Progenitor cell of endocrine pancreas (in vitro differentiated cells): ENCODE data around the gene LIPH. TPM values are rescaled to one million over a fixed set of nuclear protein-coding genes. Genes with fewer than 3 reads are reported as not detected.
A peak's percentile ranks its signal among the peaks of the same experiment; 100 is the strongest.

ENCODE experiments used
- DNase-seq: peaks from one replicate; pipeline ENCODE4 v3.0.0; 2021; ENCODE audit warnings: low spot score; ENCODE audit not compliant: unreplicated experiment
- H3K27ac Mint-ChIP-seq: 2 replicates; pipeline ENCODE4 v1.8.0; 2021; ENCODE audit warnings: mild to moderate bottlenecking, moderate library complexity, mixed read lengths
- H3K27me3 Mint-ChIP-seq: 2 replicates; pipeline ENCODE4 v1.8.0; 2021; ENCODE audit warnings: mixed read lengths
- H3K36me3 Mint-ChIP-seq: 2 replicates; pipeline ENCODE4 v1.8.0; 2022; ENCODE audit warnings: mixed read lengths; ENCODE audit not compliant: insufficient read depth
- H3K4me1 Mint-ChIP-seq: 2 replicates; pipeline ENCODE4 v1.8.0; 2021; ENCODE audit warnings: low read depth, mixed read lengths
- H3K4me3 Mint-ChIP-seq: 2 replicates; pipeline ENCODE4 v1.8.0; 2021; ENCODE audit warnings: low read depth, mild to moderate bottlenecking, moderate library complexity, mixed read lengths
- H3K9me3 Mint-ChIP-seq: 2 replicates; pipeline ENCODE4 v1.8.0; 2021; ENCODE audit warnings: low read depth, mixed read lengths
- CTCF ChIP-seq: fragments of 200-600 bp; sonication (generic); IDR thresholded peaks from one replicate; pipeline ENCODE4 v1.5.0; 2021; ENCODE audit warnings: antibody characterized with exemption, mild to moderate bottlenecking; ENCODE audit not compliant: unreplicated experiment
- total RNA-seq: library from RNA; stranded (reverse); gene quantifications from 2 replicates; pipeline ENCODE4 v1.2.1, GENCODE V29; 2021

Gene LIPH
- total RNA-seq, 1 donor from 2014 or later = 0.79 TPM

GRCh38 chr3:185507883-185508282 lies 44.5 kb downstream of the LIPH start:
- no peak for DNase-seq
- H3K4me3 Mint-ChIP-seq = no peak overlapping the region
- H3K9me3 Mint-ChIP-seq = no peaks in the 10 kb centered on the region
- H3K27me3 Mint-ChIP-seq = peaks cover 6% of the 10 kb centered on the region
- no peaks in the 10 kb centered on the region for H3K4me1 Mint-ChIP-seq
- H3K36me3 Mint-ChIP-seq = no peaks in the 10 kb centered on the region
- no peak overlapping the region for H3K27ac Mint-ChIP-seq
- no peak for TF ChIP-seq CTCF

- H3K36me3 Mint-ChIP-seq = no peaks in the 10 kb centered on the region
- no peak overlapping the region for H3K4me3 Mint-ChIP-seq
- no peaks in the 10 kb centered on the region for H3K9me3 Mint-ChIP-seq
- H3K27me3 Mint-ChIP-seq = peaks cover 22% of the 10 kb centered on the region
- H3K27ac Mint-ChIP-seq = no peak overlapping the region
- no peak for TF ChIP-seq CTCF
- H3K4me1 Mint-ChIP-seq = no peaks in the 10 kb centered on the region
- no peak for DNase-seq
Observed at GRCh38 chr3:185504636-185505035, 47.8 kb downstream of the LIPH start.

GRCh38 chr3:185503521-185503920 lies 48.9 kb downstream of the LIPH start:
- TF ChIP-seq CTCF = no peak
- Mint-ChIP-seq H3K27ac (peak overlapping the region; percentile 15), H3K4me3 (no peak overlapping the region), H3K4me1 (peaks cover 1% of the 10 kb centered on the region), H3K9me3 (no peaks in the 10 kb centered on the region), H3K36me3 (no peaks in the 10 kb centered on the region), H3K27me3 (peaks cover 25% of the 10 kb centered on the region)
- DNase-seq = no peak

GRCh38 chr3:185502987-185503386 lies 49.4 kb downstream of the LIPH start:
- Mint-ChIP-seq H3K27ac (peak overlapping the region; percentile 15), H3K27me3 (peaks cover 24% of the 10 kb centered on the region), H3K36me3 (no peaks in the 10 kb centered on the region), H3K4me3 (no peak overlapping the region), H3K4me1 (peaks cover 3% of the 10 kb centered on the region), H3K9me3 (no peaks in the 10 kb centered on the region)
- no peak for TF ChIP-seq CTCF
- DNase-seq = no peak

GRCh38 chr3:185498503-185499396 lies 53.6 kb downstream of the LIPH start, which contains the start of gene TMEM41A:
TMEM41A (minus strand) TSS chr3:185499035; CDS start chr3:185498961, 74 bp downstream.
- peak within 1 kb of the TSS; percentile 95 for H3K27ac Mint-ChIP-seq
- DNase-seq = peak; percentile 93
- peak within 1 kb of the TSS; percentile 88 for H3K4me3 Mint-ChIP-seq
- H3K9me3 Mint-ChIP-seq = no peaks in the 10 kb centered on the region
- peaks cover 7% of the 10 kb centered on the region for H3K4me1 Mint-ChIP-seq
- no peak for TF ChIP-seq CTCF
- peaks cover 10% of the 10 kb centered on the region for H3K36me3 Mint-ChIP-seq
- H3K27me3 Mint-ChIP-seq = peaks cover 19% of the 10 kb centered on the region
